KBM-7 (cell line): ENCODE results near the gene C6orf15.
A peak's percentile ranks its signal among the peaks of the same experiment; 100 is the strongest.

Experiments
- DNase-seq: peaks from one replicate; pipeline ENCODE4 v3.0.0-alpha.2; 2015
- in situ Hi-C: fragments of 300-500 bp; cut with MboI; formaldehyde crosslinking; loops from 2 replicates; pipeline ENCODE4 v1.14.3; 2020; ENCODE audit warnings: low sequenced_read_pairs, low pct_unique_long_range_greater_than_20kb, mixed read lengths

C6orf15 gene

GRCh38 chr6:31112478-31112877 lies at the start of gene C6orf15:
C6orf15 (minus strand) TSS chr6:31112575; CDS start chr6:31112555, 20 bp downstream.
- in situ Hi-C loops, result no loop called here

GRCh38 chr6:31161216-31162126 lies 49.1 kb upstream of the C6orf15 start:
- in situ Hi-C loops, result no loop called here
- no peak for DNase-seq

More at GRCh38 chr6:31112478-31112877, at the start of gene C6orf15:
- no peak for DNase-seq

- in situ Hi-C loops, result no loop called here
- DNase-seq, result peak; percentile 35
Observed at GRCh38 chr6:31158863-31159855, 46.8 kb upstream of the C6orf15 start.

- peak; percentile 100 for DNase-seq
- in situ Hi-C loops, result no loop called here
Observed at GRCh38 chr6:31158140-31158862, 45.9 kb upstream of the C6orf15 start, which contains the start of gene TCF19. TCF19 (plus strand) TSS chr6:31158589; CDS start chr6:31159470, 881 bp downstream.

GRCh38 chr6:31157513-31158139 lies 45.3 kb upstream of the C6orf15 start, which contains the start of gene CCHCR1:
CCHCR1 (minus strand) TSS chr6:31157802; CDS start chr6:31157600, 202 bp downstream.
- in situ Hi-C loops, result no loop called here
- no peak for DNase-seq

DNA sequence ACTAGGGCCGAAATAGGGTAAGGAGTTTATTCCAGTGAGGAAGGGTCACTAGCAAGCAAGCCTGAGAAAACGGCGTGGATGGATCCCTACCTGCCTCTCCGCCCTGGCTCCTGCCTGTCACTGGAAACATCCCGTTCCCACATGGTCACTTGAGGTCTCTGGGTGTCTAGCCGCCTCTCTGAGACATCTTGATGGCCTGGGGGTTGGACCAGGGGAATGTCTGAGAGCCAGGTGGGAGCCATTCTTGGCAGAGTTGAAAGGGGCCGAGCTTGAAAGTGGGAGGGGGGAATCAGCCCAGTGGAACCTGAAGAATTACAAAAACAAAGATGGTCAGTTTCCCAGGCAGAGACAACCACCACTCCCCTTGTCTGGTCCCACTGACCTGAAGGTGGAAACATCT lies 44.3 kb upstream of the C6orf15 start:
- no peak for DNase-seq
- in situ Hi-C loops, result no loop called here

- in situ Hi-C loops, result no loop called here
Observed at GRCh38 chr6:31154436-31154835, 42.1 kb upstream of the C6orf15 start.

GRCh38 chr6:31152781-31153180 lies 40.4 kb upstream of the C6orf15 start:
- in situ Hi-C loops, result no loop called here
- no peak for DNase-seq

More at GRCh38 chr6:31154436-31154835, 42.1 kb upstream of the C6orf15 start:
- DNase-seq, result no peak

DNA sequence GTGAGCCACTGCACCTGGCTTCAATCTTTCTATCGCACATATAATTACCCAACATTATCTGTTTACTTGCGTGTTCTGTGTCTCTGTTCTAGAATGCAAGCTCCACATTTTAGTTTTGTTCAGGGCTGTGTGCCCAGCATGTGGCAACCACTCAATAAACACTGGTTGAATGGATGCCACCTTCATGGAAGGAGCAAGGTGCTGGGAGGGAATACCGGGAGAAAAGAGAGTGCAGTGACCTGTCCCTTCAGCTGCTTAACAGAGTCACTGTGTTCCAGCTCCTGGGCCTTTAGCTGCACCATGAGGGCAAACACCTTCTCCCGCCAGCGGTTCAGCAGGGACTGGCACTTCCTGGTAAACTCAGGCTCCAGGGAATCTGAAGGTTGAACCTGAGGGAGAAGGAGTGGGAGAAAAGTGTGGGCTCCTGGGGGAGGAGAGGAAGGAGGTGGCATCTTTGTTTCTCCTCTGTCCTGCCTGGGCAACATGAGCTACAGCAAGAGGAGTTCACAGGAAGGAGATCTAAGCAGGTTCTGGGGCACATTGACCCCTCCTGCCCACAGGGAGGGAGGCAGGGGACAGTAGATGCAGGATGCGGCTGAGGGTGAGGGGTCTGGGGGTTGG lies 37.6 kb upstream of the C6orf15 start:
- no peak for DNase-seq
- in situ Hi-C loops, result no loop called here

DNA sequence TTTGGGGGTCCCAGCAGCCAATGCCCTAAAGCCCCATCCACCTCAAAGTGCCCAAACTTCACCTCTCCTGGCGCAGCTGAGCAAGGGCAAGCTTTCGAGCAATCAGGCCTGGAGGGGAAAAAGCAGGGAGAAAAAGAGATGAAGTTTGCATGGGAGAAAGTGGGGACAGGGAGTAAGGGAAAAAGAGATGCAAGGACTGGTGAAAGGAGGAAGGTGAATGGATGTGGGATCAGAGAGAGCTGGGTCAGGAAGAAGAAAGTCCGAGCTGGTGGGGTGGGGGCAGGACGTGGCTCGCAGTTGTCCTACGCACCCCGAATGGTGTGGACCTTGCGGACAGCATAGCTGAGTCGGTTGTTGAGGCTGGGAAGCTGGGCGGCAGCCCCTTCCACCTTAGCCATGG lies 33.0 kb upstream of the C6orf15 start:
- in situ Hi-C loops, result no loop called here
- no peak for DNase-seq

- DNase-seq, result no peak
- in situ Hi-C loops, result no loop called here
Observed at GRCh38 chr6:31144970-31145340, 32.6 kb upstream of the C6orf15 start.

- DNase-seq, result no peak
- in situ Hi-C loops, result no loop called here
Observed at GRCh38 chr6:31144296-31144969, 32.1 kb upstream of the C6orf15 start.

- DNase-seq, result no peak
- in situ Hi-C loops, result no loop called here
Observed at GRCh38 chr6:31143148-31143547, 30.8 kb upstream of the C6orf15 start.

- in situ Hi-C loops, result no loop called here
- DNase-seq, result no peak
Observed at GRCh38 chr6:31142361-31142761, 30.0 kb upstream of the C6orf15 start.

DNA sequence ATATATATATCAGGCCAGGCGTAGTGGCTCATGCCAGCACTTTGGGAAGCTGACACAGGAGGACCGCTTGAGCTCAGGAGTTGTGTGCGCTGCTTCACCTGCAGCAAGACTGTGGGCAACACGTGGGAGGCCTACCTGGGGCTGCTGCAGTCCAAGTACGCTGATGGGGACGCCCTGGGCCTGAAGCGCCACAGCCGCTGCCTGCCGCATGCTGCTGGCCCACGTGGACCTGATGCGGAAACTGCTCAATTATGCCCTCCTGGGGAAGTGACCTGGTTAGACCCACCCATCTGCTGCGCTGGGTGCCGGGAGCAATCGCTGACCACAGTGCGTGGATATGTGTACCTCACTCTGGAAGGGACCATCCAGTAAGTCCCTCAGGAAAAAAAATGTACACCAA lies 28.3 kb upstream of the C6orf15 start:
- DNase-seq, result no peak
- in situ Hi-C loops, result no loop called here

GRCh38 chr6:31139599-31139998 lies 27.2 kb upstream of the C6orf15 start:
- DNase-seq, result no peak
- in situ Hi-C loops, result no loop called here

GRCh38 chr6:31138982-31139381 lies 26.6 kb upstream of the C6orf15 start, which contains the start of gene PSORS1C2:
PSORS1C2 (minus strand) TSS chr6:31139066; CDS start chr6:31139026, 40 bp downstream.
- no peak for DNase-seq
- in situ Hi-C loops, result no loop called here
